Left lung (tissue), 10 donors: ENCODE results near the gene NAV2. TPM values are rescaled to one million over a fixed set of nuclear protein-coding genes. Genes with fewer than 3 reads are reported as not detected.
A peak's percentile ranks its signal among the peaks of the same experiment; 100 is the strongest.
"Not testable (repeated sequence)": the region's sequence is repeated elsewhere in the genome, so short reads cannot be mapped to it uniquely, and the experiment has no call there.

Experiments
- ATAC-seq: fragments of 200-7000 bp; cut with Tn5 transposase; one replicate; pipeline ENCODE4 v1.9.1; 2020; ENCODE audit warnings: moderate library complexity
- DNase-seq, 4 donors: peaks; one replicate each; pipeline ENCODE4 v3.0.0-alpha.2; 2013 to 2020
- H3K27ac ChIP-seq, 2 donors: fragments of 200-600 bp; sonication (generic) in 1 of 2; one replicate each; pipeline versions ENCODE4 v1.5.0 to v1.8.0; 2020 to 2021
- H3K27me3 ChIP-seq, 2 donors: fragments of 200-600 bp; sonication (generic) in 1 of 2; one replicate each; pipeline versions ENCODE4 v1.5.0 to v1.8.0; 2020 to 2021
- H3K36me3 ChIP-seq, 2 donors: fragments of 200-600 bp; sonication (generic) in 1 of 2; one replicate each; pipeline versions ENCODE4 v1.5.0 to v1.8.0; 2020 to 2021
- H3K4me1 ChIP-seq, 2 donors: fragments of 200-600 bp; one replicate each; pipeline ENCODE4 v1.8.0; 2021
- H3K4me3 ChIP-seq, 2 donors: fragments of 200-600 bp; sonication (generic) in 1 of 2; one replicate each; pipeline versions ENCODE4 v1.5.0 to v1.8.0; 2020 to 2021; ENCODE audit warnings: mild to moderate bottlenecking in 1 of 2
- H3K9me3 ChIP-seq, 2 donors: fragments of 200-600 bp; sonication (generic) in 1 of 2; one replicate each; pipeline versions ENCODE4 v1.5.0 to v1.8.0; 2020 to 2021
- CTCF ChIP-seq, 2 donors: fragments of 200-600 bp; sonication (generic) in 1 of 2; IDR thresholded peaks; one replicate each; pipeline versions ENCODE4 v1.5.0 to v1.8.0; 2021; ENCODE audit warnings: antibody characterized with exemption in 2 of 2
- intact Hi-C, 2 donors: fragments of 100-400 bp; cut with DNase I; formaldehyde crosslinking; loops; one replicate each; pipeline versions ENCODE4 v1.11.2 to v1.14.2; 2022
- polyA plus RNA-seq, 6 donors: library from polyadenylated mRNA; unstranded; fragments of 120-200 nt; gene quantifications; one replicate each; pipeline ENCODE4 v1.2.1, GENCODE V29; 2013; ENCODE audit not compliant: insufficient read length in 6 of 6
- total RNA-seq, 2 donors: library from RNA; stranded (reverse); fragmentation: NEBNext Ultra II Directional; extraction: Animal tissue kit (Norgen Biotek cat#: 25700); gene quantifications; one replicate each; pipeline ENCODE4 v1.2.1, GENCODE V29; 2021
- donor health status: DM: no; HTN: yes; CAD: no.
- donor health status: DM: no; HTN: no; CAD: no.

The NAV2 gene
- total and polyA plus RNA-seq, 8 donors: 18.0 to 59.9 (median 23.1) TPM

GRCh38 chr11:19891022-19891421 is 178.4 kb downstream of the NAV2 start:
- peaks cover 0 to 8% of the 10 kb centered on the region in 2 donors for H3K36me3 ChIP-seq
- H3K4me3 ChIP-seq: no peak overlapping the region
- no peak for ATAC-seq
- no peaks in the 10 kb centered on the region for H3K9me3 ChIP-seq
- DNase-seq: peak in 1 of 4 donors; percentile 57
- no peaks in the 10 kb centered on the region for H3K27me3 ChIP-seq
- no peak for TF ChIP-seq CTCF (IDR thresholded peaks at IDR 0.05)
- intact Hi-C loops: no loop called here
- H3K4me1 ChIP-seq: no peaks in the 10 kb centered on the region
- H3K27ac ChIP-seq: no peak overlapping the region

- ATAC-seq (peak; percentile 69), DNase-seq (peak in 2 of 4 donors; percentile 43 to 73)
- no peaks in the 10 kb centered on the region for H3K27me3 ChIP-seq
These were observed 179.8 kb downstream of the NAV2 start for GRCh38 chr11:19892387-19892786.

GRCh38 chr11:19892876-19893275 is 180.2 kb downstream of the NAV2 start:
- Histone ChIP-seq H3K9me3 (no peaks in the 10 kb centered on the region), H3K27me3 (no peaks in the 10 kb centered on the region), H3K4me3 (no peak overlapping the region), H3K27ac (no peak overlapping the region), H3K36me3 (no peaks in the 10 kb centered on the region), H3K4me1 (no peaks in the 10 kb centered on the region)
- DNase-seq (peak in 1 of 4 donors; percentile 40), ATAC-seq (peak; percentile 9)
- no peak for TF ChIP-seq CTCF (IDR thresholded peaks at IDR 0.05)
- intact Hi-C loops: no loop called here

More at GRCh38 chr11:19892387-19892786, 179.8 kb downstream of the NAV2 start:
- no peak overlapping the region for H3K4me3 ChIP-seq
- H3K27ac ChIP-seq: no peak overlapping the region
- no peaks in the 10 kb centered on the region for H3K9me3 ChIP-seq
- TF ChIP-seq CTCF (IDR thresholded peaks at IDR 0.05): no peak
- intact Hi-C loops: no loop called here
- no peaks in the 10 kb centered on the region for H3K4me1 ChIP-seq
- no peaks in the 10 kb centered on the region for H3K36me3 ChIP-seq

- no peak for TF ChIP-seq CTCF (IDR thresholded peaks at IDR 0.05)
- Histone ChIP-seq H3K9me3 (no peaks in the 10 kb centered on the region), H3K27ac (no peak overlapping the region), H3K36me3 (no peaks in the 10 kb centered on the region), H3K27me3 (no peaks in the 10 kb centered on the region), H3K4me3 (no peak overlapping the region), H3K4me1 (no peaks in the 10 kb centered on the region)
- ATAC-seq (no peak), DNase-seq (no peak)
- intact Hi-C loops: no loop called here
These were observed 181.8 kb downstream of the NAV2 start for GRCh38 chr11:19894404-19894803.

- H3K36me3 ChIP-seq, H3K4me3 ChIP-seq, H3K27me3 ChIP-seq, H3K27ac ChIP-seq, H3K4me1 ChIP-seq, DNase-seq, intact Hi-C loops, H3K9me3 ChIP-seq: not testable (repeated sequence)
- peak; percentile 15 for ATAC-seq
These were observed 182.4 kb downstream of the NAV2 start for GRCh38 chr11:19895037-19895436.

GRCh38 chr11:19895776-19896175 is 183.1 kb downstream of the NAV2 start:
- no peak for DNase-seq
- Histone ChIP-seq H3K4me3 (no peak overlapping the region), H3K4me1 (no peaks in the 10 kb centered on the region), H3K9me3 (no peaks in the 10 kb centered on the region), H3K36me3 (no peaks in the 10 kb centered on the region), H3K27me3 (no peaks in the 10 kb centered on the region), H3K27ac (no peak overlapping the region)
- TF ChIP-seq CTCF (IDR thresholded peaks at IDR 0.05): no peak
- peak; percentile 68 for ATAC-seq
- intact Hi-C loops: no loop called here
